ENCODE results near the gene CALCB. TPM values are rescaled to one million over a fixed set of nuclear protein-coding genes. Genes with fewer than 3 reads are reported as not detected.

CALCB gene
- total and polyA plus RNA-seq, 2 donors (not counting 1 experiment from before 2014, with no cell fraction given), result 1.3 TPM; not detected in 1

GRCh38 chr11:15027011-15027410 lies 46.4 kb upstream of the CALCB start:
- TF ChIP-seq CTCF (IDR thresholded peaks at IDR 0.05) (no peak), EZH2 (IDR thresholded peaks at IDR 0.05; ENCODE audit: borderline replicate concordance, insufficient read depth, low read depth, low read length, poor library complexity, severe bottlenecking) (no peak)
- 30% methylated on average over 1 of the region's 3 CpGs for WGBS (ENCODE audit: insufficient coverage)
- Histone ChIP-seq H3K4me3 (ENCODE audit: control extremely low read depth in 1 of 5, extremely low read depth in 1 of 5, insufficient read depth in 1 of 5, low read depth in 2 of 5, low read length in 4 of 5) (no peak overlapping the region), H3K9me3 (ENCODE audit: control extremely low read depth in 1 of 3, control insufficient read depth in 2 of 3, insufficient read depth in 1 of 3, low read length in 2 of 3) (peaks cover 0 to 1% (median 0%) of the 10 kb centered on the region in 3 donors), H2AFZ (ENCODE audit: insufficient read depth, low read depth, low read length, poor library complexity, severe bottlenecking) (no peak overlapping the region), H3K27ac (ENCODE audit: low read length in 2 of 2) (no peak overlapping the region), H3K4me1 (ENCODE audit: control insufficient read depth in 2 of 2, insufficient read depth in 2 of 2, low read length in 2 of 2) (no peaks in the 10 kb centered on the region), H3K9ac (ENCODE audit: low read length) (no peak overlapping the region), H4K20me1 (ENCODE audit: control insufficient read depth, insufficient read depth, low read length, poor library complexity, severe bottlenecking) (no peaks in the 10 kb centered on the region), H3K79me2 (ENCODE audit: control insufficient read depth, insufficient read depth, low read length) (no peaks in the 10 kb centered on the region), H3K36me3 (replicated peaks in 1 of 2; ENCODE audit: control extremely low read depth in 1 of 2, control insufficient read depth in 1 of 2, extremely low read depth in 1 of 2, insufficient read depth in 2 of 2, low read length in 1 of 2) (no peaks in the 10 kb centered on the region), H3K4me2 (replicated peaks; ENCODE audit: low read depth, low read length, poor library complexity, severe bottlenecking) (no peak overlapping the region), H3K27me3 (replicated peaks in 1 of 4; ENCODE audit: control extremely low read depth in 1 of 4, control insufficient read depth in 3 of 4, insufficient read depth in 4 of 4, low read length in 3 of 4) (peaks cover 0 to 3% (median 0%) of the 10 kb centered on the region in 4 experiments)
- Mint-ChIP-seq H3K4me3 (no peak overlapping the region), H3K27ac (no peak overlapping the region), H3K4me1 (no peaks in the 10 kb centered on the region), H3K9me3 (ENCODE audit: insufficient read depth) (no peaks in the 10 kb centered on the region), H3K27me3 (peaks cover 38% of the 10 kb centered on the region)
- ChIA-PET CTCF (no interaction called here), POLR2A (no interaction called here)
- ATAC-seq (ENCODE audit: low read depth) (no peak), DNase-seq (no peak)
- intact Hi-C loops (cut with micrococcal nuclease), result no loop called here

GRCh38 chr11:15027956-15028355 lies 45.4 kb upstream of the CALCB start:
- no peaks in the 10 kb centered on the region for H3K36me3 ChIP-seq (replicated peaks in 1 of 2; ENCODE audit: control extremely low read depth in 1 of 2, control insufficient read depth in 1 of 2, extremely low read depth in 1 of 2, insufficient read depth in 2 of 2, low read length in 1 of 2)
- TF ChIP-seq CTCF (IDR thresholded peaks at IDR 0.05) (no peak), EZH2 (IDR thresholded peaks at IDR 0.05; ENCODE audit: borderline replicate concordance, insufficient read depth, low read depth, low read length, poor library complexity, severe bottlenecking) (no peak)
- H3K4me1 ChIP-seq (ENCODE audit: control insufficient read depth in 2 of 2, insufficient read depth in 2 of 2, low read length in 2 of 2), result no peaks in the 10 kb centered on the region
- Mint-ChIP-seq H3K4me3 (no peak overlapping the region), H3K27ac (no peak overlapping the region), H3K9me3 (ENCODE audit: insufficient read depth) (no peaks in the 10 kb centered on the region), H3K4me1 (no peaks in the 10 kb centered on the region), H3K27me3 (peaks cover 36% of the 10 kb centered on the region)
- WGBS (ENCODE audit: insufficient coverage), result 67% methylated on average over 1 of the region's 2 CpGs
- no peak overlapping the region for H2AFZ ChIP-seq (ENCODE audit: insufficient read depth, low read depth, low read length, poor library complexity, severe bottlenecking)
- ChIA-PET POLR2A (no interaction called here), CTCF (no interaction called here)
- no peaks in the 10 kb centered on the region for H3K79me2 ChIP-seq (ENCODE audit: control insufficient read depth, insufficient read depth, low read length)
- DNase-seq, result no peak
- H3K27ac ChIP-seq (ENCODE audit: low read length in 2 of 2), result no peak overlapping the region
- ATAC-seq (ENCODE audit: low read depth), result no peak
- peaks cover 0 to 3% (median 0%) of the 10 kb centered on the region in 3 donors for H3K9me3 ChIP-seq (ENCODE audit: control extremely low read depth in 1 of 3, control insufficient read depth in 2 of 3, insufficient read depth in 1 of 3, low read length in 2 of 3)
- no peak overlapping the region for H3K9ac ChIP-seq (ENCODE audit: low read length)
- peaks cover 0 to 3% (median 1%) of the 10 kb centered on the region in 4 experiments for H3K27me3 ChIP-seq (replicated peaks in 1 of 4; ENCODE audit: control extremely low read depth in 1 of 4, control insufficient read depth in 3 of 4, insufficient read depth in 4 of 4, low read length in 3 of 4)
- intact Hi-C loops (cut with micrococcal nuclease), result no loop called here
- no peaks in the 10 kb centered on the region for H4K20me1 ChIP-seq (ENCODE audit: control insufficient read depth, insufficient read depth, low read length, poor library complexity, severe bottlenecking)
- no peak overlapping the region for H3K4me3 ChIP-seq (ENCODE audit: control extremely low read depth in 1 of 5, extremely low read depth in 1 of 5, insufficient read depth in 1 of 5, low read depth in 2 of 5, low read length in 4 of 5)
- no peak overlapping the region for H3K4me2 ChIP-seq (replicated peaks; ENCODE audit: low read depth, low read length, poor library complexity, severe bottlenecking)

Measured in B cell (primary cell).